EL (cell line): Measurements from ENCODE around the gene LILRB2.
"Not testable (repeated sequence)": the region's sequence is repeated elsewhere in the genome, so short reads cannot be mapped to it uniquely, and the experiment has no call there.

ENCODE experiments used
- DNase-seq: peaks from one replicate; pipeline ENCODE4 v3.0.0-alpha.2; 2016

Gene LILRB2

DNA sequence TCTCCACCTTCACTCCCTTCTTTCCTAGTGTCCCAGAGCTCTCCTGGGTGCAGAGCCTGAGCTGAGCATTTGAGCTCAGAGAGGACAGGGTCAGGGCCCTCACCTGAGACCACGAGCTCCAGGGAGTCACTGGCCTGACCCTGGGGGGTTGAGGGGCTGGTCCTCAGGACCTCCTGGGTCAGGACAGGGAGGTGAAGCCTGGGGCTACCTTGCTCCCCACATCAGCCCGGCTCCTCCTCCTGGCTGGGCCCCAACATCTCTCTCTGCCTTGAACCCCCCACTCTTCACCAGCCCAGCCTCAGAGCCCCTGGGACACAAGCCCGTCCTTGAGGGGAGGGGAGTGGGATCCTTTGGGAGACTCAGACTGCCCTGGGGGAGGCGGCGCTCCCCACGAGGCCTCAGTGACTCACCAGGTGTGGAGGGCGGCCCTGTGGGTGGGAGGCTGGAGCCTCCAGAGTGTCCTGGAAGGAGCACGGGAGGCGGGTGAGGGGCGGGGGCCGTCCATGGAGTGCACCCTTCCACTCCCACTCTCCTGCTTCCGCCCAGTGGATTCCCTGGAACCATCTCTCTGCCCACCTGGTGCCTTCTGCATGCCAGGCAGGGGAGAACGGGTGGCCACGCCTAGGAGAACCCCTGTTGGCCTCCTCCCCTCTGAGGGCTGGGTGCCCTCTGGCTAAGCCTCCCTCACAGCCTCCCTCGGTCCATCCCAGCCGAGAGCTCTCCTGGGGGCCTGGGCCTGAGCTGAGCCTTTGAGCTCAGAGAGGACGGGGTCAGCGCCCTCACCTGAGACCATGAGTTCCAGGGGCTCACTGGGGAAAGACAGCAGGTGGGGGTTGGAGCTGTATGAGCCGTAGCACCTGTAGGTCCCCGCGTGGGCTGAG, 41.2 kb downstream of the LILRB2 start:
- not testable (repeated sequence) for DNase-seq

DNA sequence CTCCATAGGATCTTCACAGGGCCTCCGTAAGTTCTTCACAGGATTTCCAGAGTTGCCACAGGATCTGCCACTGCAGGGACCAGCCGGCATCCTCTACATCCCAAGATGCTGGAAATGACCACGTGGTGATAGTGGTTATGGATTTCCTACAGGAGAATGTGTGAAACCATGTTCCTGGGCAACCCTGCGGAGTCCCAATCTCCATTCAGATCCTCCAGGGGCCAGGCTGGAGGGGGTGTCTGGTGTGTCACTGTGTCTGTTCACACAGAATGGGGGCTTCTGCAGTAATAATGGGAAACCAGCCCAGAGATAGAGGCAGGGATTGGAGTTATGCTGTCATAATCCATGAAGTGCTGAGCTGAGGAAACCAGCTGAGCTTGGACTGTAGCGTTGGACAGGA, 47.0 kb downstream of the LILRB2 start:
- DNase-seq: no peak

DNA sequence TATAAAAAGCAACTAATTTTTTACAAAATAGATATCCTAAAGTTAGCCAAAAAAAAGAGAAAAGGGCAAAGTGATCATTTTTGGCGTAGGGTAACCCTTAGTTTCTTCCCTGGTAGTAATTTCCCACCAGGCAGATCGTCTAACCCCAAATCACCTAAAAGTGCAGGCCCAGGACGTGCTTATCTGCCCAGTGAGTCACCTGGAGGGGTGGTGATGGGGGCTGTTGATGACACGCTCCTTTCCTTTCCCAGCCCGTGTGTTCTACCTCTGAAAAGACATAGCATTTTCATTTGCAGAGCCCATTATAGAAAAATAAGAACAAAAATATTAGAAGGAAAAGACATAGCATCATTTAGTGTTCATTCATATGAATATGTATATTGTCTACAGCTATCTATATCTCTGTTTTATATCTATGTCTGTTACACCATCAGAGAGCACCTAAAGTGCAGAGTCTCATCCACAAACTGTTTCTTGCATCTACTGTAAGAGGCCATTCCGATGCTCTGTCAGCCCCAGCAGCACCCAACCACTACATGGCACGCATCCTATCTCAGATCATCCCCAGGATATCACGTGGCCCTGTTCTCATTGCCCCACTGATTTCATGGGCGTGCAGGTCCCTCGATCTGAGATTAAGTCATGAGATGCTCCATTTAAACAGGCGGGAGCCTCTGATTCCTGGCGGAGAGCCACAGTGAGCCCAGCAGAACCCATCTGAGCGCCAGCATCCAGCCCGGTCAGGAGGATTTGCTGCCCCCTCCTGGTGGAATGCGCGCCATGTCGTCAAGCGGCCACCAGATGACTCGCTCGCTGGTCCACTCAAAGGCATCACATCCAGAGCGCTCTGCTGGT, 49.6 kb downstream of the LILRB2 start:
- peak; percentile 75 for DNase-seq

DNA sequence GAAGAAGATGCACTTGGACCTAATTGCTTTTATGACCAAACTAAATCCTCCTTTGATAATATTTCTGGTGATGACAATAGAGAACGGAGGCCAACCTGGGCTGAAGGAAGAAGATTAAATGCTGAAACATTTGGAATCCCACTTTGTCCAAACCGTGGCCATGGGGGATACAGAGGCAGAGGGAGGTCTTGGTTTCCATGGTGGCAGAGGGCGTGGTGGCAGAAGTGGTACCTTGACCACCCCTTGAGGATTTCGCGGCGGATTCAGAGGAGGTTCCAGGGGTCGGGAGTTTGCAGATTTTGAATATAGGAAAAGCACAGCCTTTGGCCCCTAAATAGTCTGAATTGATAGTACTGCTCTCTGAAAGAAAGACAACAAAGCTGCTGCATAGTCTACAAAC, 50.9 kb downstream of the LILRB2 start:
- no peak for DNase-seq

DNA sequence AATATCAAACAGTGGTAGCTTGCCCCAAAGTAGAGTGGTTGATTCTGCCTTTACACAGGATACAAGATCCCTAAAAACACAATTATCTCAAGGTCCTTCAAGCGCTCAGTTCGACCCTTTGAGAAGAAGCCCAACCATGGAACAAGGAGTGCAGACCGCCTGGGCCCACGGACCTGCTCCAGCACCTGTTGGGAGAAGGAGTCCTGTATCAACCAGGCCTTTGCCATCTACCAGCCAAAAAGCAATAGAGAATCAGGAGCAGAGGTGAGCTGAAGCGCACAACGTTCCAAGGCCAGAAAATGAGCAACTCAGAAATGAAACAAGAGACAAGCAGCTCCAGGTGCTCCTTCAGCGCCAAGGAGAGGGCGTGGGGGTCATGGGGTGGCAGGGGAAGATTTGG, 51.8 kb downstream of the LILRB2 start:
- DNase-seq: no peak

DNA sequence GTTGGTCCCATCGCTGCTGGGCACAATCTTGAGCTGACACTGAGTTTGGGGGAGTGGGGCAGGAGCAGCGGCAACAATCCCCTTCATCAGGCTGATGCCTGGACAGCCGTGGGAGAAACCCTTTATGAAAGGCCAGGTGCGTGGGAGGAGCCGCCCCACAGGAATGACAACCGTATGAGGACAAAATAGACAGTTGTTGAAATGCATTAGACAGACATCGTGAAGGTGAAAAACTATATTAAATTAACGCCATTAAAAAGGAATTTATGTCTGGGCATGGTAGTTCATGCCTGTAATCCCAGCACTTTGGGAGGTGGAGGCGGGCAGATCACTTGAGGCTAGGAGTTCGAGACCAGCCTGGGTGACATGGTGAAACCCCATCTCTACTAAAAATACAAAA, 56.3 kb downstream of the LILRB2 start:
- DNase-seq: not testable (repeated sequence)

DNA sequence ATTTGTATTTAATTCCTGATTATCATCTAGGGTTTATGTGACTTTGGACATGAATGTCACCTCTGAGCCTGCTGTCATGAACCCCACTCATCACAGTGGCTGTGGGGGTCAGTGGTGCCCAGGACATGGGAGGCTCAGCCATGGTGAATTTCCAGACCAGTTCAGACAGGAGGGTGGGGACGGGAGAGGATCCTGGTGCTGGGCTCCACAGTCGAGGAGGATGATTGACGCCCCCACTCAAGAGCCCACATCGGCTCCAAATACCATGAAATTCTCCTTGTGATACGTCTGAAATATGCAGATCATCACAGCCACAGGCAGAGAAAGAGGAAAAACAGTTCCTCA, 57.0 kb downstream of the LILRB2 start:
- DNase-seq: not testable (repeated sequence)
